GM23338 (cell line): ENCODE data around the gene NRIP1.

Experiments
- CTCF ChIP-seq, 2 experiments: fragments of 200-600 bp in 1 of 2; sonication (generic) in 1 of 2; conservative IDR thresholded peaks; 2 replicates each; pipeline versions ENCODE4 v1.5.1 to v1.6.1; 2016 to 2017; ENCODE audit warnings: antibody characterized with exemption in 2 of 2, low read depth in 2 of 2, mild to moderate bottlenecking in 2 of 2, moderate library complexity in 1 of 2
- EZH2phosphoT487 ChIP-seq: fragments of 200-600 bp; sonication (generic); IDR thresholded peaks from one replicate; pipeline ENCODE4 v1.8.1; 2018; ENCODE audit warnings: antibody characterized with exemption; ENCODE audit not compliant: unreplicated experiment
- JUNB ChIP-seq: IDR thresholded peaks from one replicate; pipeline ENCODE4 v1.6.1; 2016; ENCODE audit warnings: antibody characterized with exemption; ENCODE audit not compliant: unreplicated experiment
- ZNF114 ChIP-seq: fragments of 250-450 bp; sonication (Bioruptor Pico); IDR thresholded peaks from 2 replicates; pipeline ENCODE4 v1.5.0; 2020; ENCODE audit warnings: mild to moderate bottlenecking, moderate library complexity

GRCh38 chr21:14968821-14969220 is 96.0 kb downstream of the NRIP1 start:
- TF ChIP-seq ZNF114 (CRISPR knock-in tag) (no peak), CTCF (conservative IDR thresholded peaks at IDR 0.05; ENCODE audit: low read depth in 2 of 2) (no peak), EZH2phosphoT487 (no peak), JUNB (no peak)
